NCI-H2029 treated with DMSO at 0.1 percent for 48 hours (cell line): ENCODE data around the gene GRP.

Experiments
- DNase-seq: peaks from one replicate; lab custom pipeline; 2025; lab: John Stamatoyannopoulos, UW

Gene GRP

GRCh38 chr18:59267503-59268126, 47.7 kb downstream of the GRP start:
- no peak for DNase-seq

GRCh38 chr18:59268127-59268720, 48.3 kb downstream of the GRP start:
- no peak for DNase-seq

- DNase-seq, result no peak
Measured at GRCh38 chr18:59268721-59269562, 49.0 kb downstream of the GRP start.

- DNase-seq, result no peak
Measured at GRCh38 chr18:59269563-59270119, 49.7 kb downstream of the GRP start.

GRCh38 chr18:59270689-59271257, 50.8 kb downstream of the GRP start:
- no peak for DNase-seq

GRCh38 chr18:59271606-59272220, 51.8 kb downstream of the GRP start:
- no peak for DNase-seq

GRCh38 chr18:59272221-59272888, 52.4 kb downstream of the GRP start:
- no peak for DNase-seq

- DNase-seq, result no peak
Measured at GRCh38 chr18:59272891-59273758, 53.2 kb downstream of the GRP start, which contains the start of gene RAX. TSS of gene RAX (minus strand) at chr18:59273454. CDS start at chr18:59273206, 248 bp downstream.

GRCh38 chr18:59273759-59274532, 54.0 kb downstream of the GRP start:
- DNase-seq, result no peak

- DNase-seq, result no peak
Measured at GRCh38 chr18:59274533-59274928, 54.6 kb downstream of the GRP start.

- no peak for DNase-seq
Measured at GRCh38 chr18:59275406-59275949, 55.5 kb downstream of the GRP start.

GRCh38 chr18:59276047-59276446, 56.1 kb downstream of the GRP start:
- DNase-seq, result no peak

GRCh38 chr18:59278793-59279192, 58.8 kb downstream of the GRP start:
- DNase-seq, result no peak

- DNase-seq, result no peak
Measured at GRCh38 chr18:59279193-59279592, 59.2 kb downstream of the GRP start.

- DNase-seq, result no peak
Measured at GRCh38 chr18:59279722-59280121, 59.8 kb downstream of the GRP start.
